Activated naive CD8-positive, alpha-beta T cell treated with anti-CD3 and anti-CD28 coated beads for 36 hours (primary cell): Measurements from ENCODE around the gene CDYL. TPM values are rescaled to one million over a fixed set of nuclear protein-coding genes. Genes with fewer than 3 reads are reported as not detected.

ENCODE experiments used
- DNase-seq: peaks from one replicate; pipeline ENCODE4 v3.0.0; 2021
- H3K27ac Mint-ChIP-seq: one replicate; pipeline ENCODE4 v1.8.0; 2022; ENCODE audit warnings: mild to moderate bottlenecking, moderate library complexity, mixed read lengths
- H3K27me3 Mint-ChIP-seq: one replicate; pipeline ENCODE4 v1.8.0; 2022; ENCODE audit warnings: mild to moderate bottlenecking, mixed read lengths
- H3K36me3 Mint-ChIP-seq: one replicate; pipeline ENCODE4 v1.8.0; 2021; ENCODE audit warnings: mild to moderate bottlenecking, mixed read lengths
- H3K4me1 Mint-ChIP-seq: one replicate; pipeline ENCODE4 v1.8.0; 2021; ENCODE audit warnings: mixed read lengths
- H3K4me3 Mint-ChIP-seq: one replicate; pipeline ENCODE4 v1.8.0; 2022; ENCODE audit warnings: mild to moderate bottlenecking, moderate library complexity, mixed read lengths
- H3K9me3 Mint-ChIP-seq: one replicate; pipeline ENCODE4 v1.8.0; 2022; ENCODE audit warnings: mixed read lengths
- total RNA-seq, 2 experiments: library from RNA; stranded (reverse); gene quantifications; one replicate each; pipeline ENCODE4 v1.2.3, GENCODE V29; 2021

The CDYL gene
- total RNA-seq, 2 experiments from 2014 or later: 38.8 to 40.5 TPM

GRCh38 chr6:4806337-4806725 lies 30.1 kb downstream of the CDYL start:
- Mint-ChIP-seq H3K9me3 (peaks cover 13% of the 10 kb centered on the region), H3K27ac (no peak overlapping the region), H3K4me1 (peaks cover 75% of the 10 kb centered on the region)

GRCh38 chr6:4806791-4807190 lies 30.6 kb downstream of the CDYL start:
- no peaks in the 10 kb centered on the region for H3K27me3 Mint-ChIP-seq
- no peak for DNase-seq
- H3K27ac Mint-ChIP-seq: no peak overlapping the region
- H3K4me1 Mint-ChIP-seq: peaks cover 73% of the 10 kb centered on the region
- peaks cover 13% of the 10 kb centered on the region for H3K9me3 Mint-ChIP-seq
- no peak overlapping the region for H3K4me3 Mint-ChIP-seq
- peaks cover 18% of the 10 kb centered on the region for H3K36me3 Mint-ChIP-seq

More at GRCh38 chr6:4806337-4806725, 30.1 kb downstream of the CDYL start:
- no peak for DNase-seq
- Mint-ChIP-seq H3K4me3 (no peak overlapping the region), H3K36me3 (peaks cover 20% of the 10 kb centered on the region), H3K27me3 (no peaks in the 10 kb centered on the region)

GRCh38 chr6:4808396-4808795 lies 32.2 kb downstream of the CDYL start:
- H3K4me1 Mint-ChIP-seq: peaks cover 72% of the 10 kb centered on the region
- H3K27me3 Mint-ChIP-seq: no peaks in the 10 kb centered on the region
- DNase-seq: no peak
- H3K36me3 Mint-ChIP-seq: peaks cover 24% of the 10 kb centered on the region
- H3K4me3 Mint-ChIP-seq: no peak overlapping the region
- H3K9me3 Mint-ChIP-seq: peaks cover 14% of the 10 kb centered on the region
- H3K27ac Mint-ChIP-seq: no peak overlapping the region

GRCh38 chr6:4809999-4810918 lies 34.1 kb downstream of the CDYL start:
- no peak overlapping the region for H3K4me3 Mint-ChIP-seq
- peaks cover 69% of the 10 kb centered on the region for H3K4me1 Mint-ChIP-seq
- peaks cover 25% of the 10 kb centered on the region for H3K36me3 Mint-ChIP-seq
- no peak for DNase-seq
- no peaks in the 10 kb centered on the region for H3K27me3 Mint-ChIP-seq
- H3K9me3 Mint-ChIP-seq: peaks cover 14% of the 10 kb centered on the region
- peak overlapping the region; percentile 5 for H3K27ac Mint-ChIP-seq

- DNase-seq: no peak
- Mint-ChIP-seq H3K4me1 (peaks cover 60% of the 10 kb centered on the region), H3K36me3 (peaks cover 25% of the 10 kb centered on the region), H3K27me3 (no peaks in the 10 kb centered on the region), H3K4me3 (no peak overlapping the region), H3K9me3 (peaks cover 14% of the 10 kb centered on the region), H3K27ac (no peak overlapping the region)
Measured at GRCh38 chr6:4812068-4812467, 35.9 kb downstream of the CDYL start.

GRCh38 chr6:4813055-4813454 lies 36.9 kb downstream of the CDYL start:
- Mint-ChIP-seq H3K4me3 (no peak overlapping the region), H3K9me3 (peaks cover 14% of the 10 kb centered on the region), H3K4me1 (peaks cover 60% of the 10 kb centered on the region), H3K27ac (no peak overlapping the region), H3K36me3 (peaks cover 25% of the 10 kb centered on the region), H3K27me3 (no peaks in the 10 kb centered on the region)
- no peak for DNase-seq

GRCh38 chr6:4814212-4814611 lies 38.0 kb downstream of the CDYL start:
- Mint-ChIP-seq H3K36me3 (peaks cover 23% of the 10 kb centered on the region), H3K4me3 (no peak overlapping the region), H3K4me1 (peaks cover 64% of the 10 kb centered on the region), H3K27ac (no peak overlapping the region), H3K27me3 (no peaks in the 10 kb centered on the region), H3K9me3 (peaks cover 8% of the 10 kb centered on the region)
- no peak for DNase-seq

GRCh38 chr6:4814987-4815386 lies 38.8 kb downstream of the CDYL start:
- Mint-ChIP-seq H3K27ac (no peak overlapping the region), H3K4me1 (peaks cover 69% of the 10 kb centered on the region), H3K9me3 (peaks cover 4% of the 10 kb centered on the region), H3K4me3 (no peak overlapping the region), H3K27me3 (no peaks in the 10 kb centered on the region), H3K36me3 (peaks cover 26% of the 10 kb centered on the region)
- DNase-seq: no peak

GRCh38 chr6:4815584-4815983 lies 39.4 kb downstream of the CDYL start:
- H3K4me1 Mint-ChIP-seq: peaks cover 68% of the 10 kb centered on the region
- DNase-seq: no peak
- no peak overlapping the region for H3K27ac Mint-ChIP-seq
- peaks cover 27% of the 10 kb centered on the region for H3K36me3 Mint-ChIP-seq
- peaks cover 1% of the 10 kb centered on the region for H3K9me3 Mint-ChIP-seq
- H3K27me3 Mint-ChIP-seq: no peaks in the 10 kb centered on the region
- H3K4me3 Mint-ChIP-seq: no peak overlapping the region

- Mint-ChIP-seq H3K27ac (no peak overlapping the region), H3K9me3 (peaks cover 4% of the 10 kb centered on the region), H3K4me1 (peaks cover 64% of the 10 kb centered on the region), H3K36me3 (peaks cover 30% of the 10 kb centered on the region), H3K27me3 (no peaks in the 10 kb centered on the region), H3K4me3 (no peak overlapping the region)
- no peak for DNase-seq
Measured at GRCh38 chr6:4816904-4817303, 40.7 kb downstream of the CDYL start.

- Mint-ChIP-seq H3K27me3 (no peaks in the 10 kb centered on the region), H3K27ac (no peak overlapping the region), H3K36me3 (peaks cover 30% of the 10 kb centered on the region), H3K9me3 (peaks cover 4% of the 10 kb centered on the region), H3K4me3 (no peak overlapping the region), H3K4me1 (peaks cover 59% of the 10 kb centered on the region)
- no peak for DNase-seq
Measured at GRCh38 chr6:4817551-4817950, 41.3 kb downstream of the CDYL start.

- Mint-ChIP-seq H3K4me3 (no peak overlapping the region), H3K27ac (no peak overlapping the region), H3K9me3 (peaks cover 8% of the 10 kb centered on the region), H3K27me3 (no peaks in the 10 kb centered on the region), H3K36me3 (peaks cover 24% of the 10 kb centered on the region), H3K4me1 (peaks cover 55% of the 10 kb centered on the region)
- DNase-seq: no peak
Measured at GRCh38 chr6:4818272-4818938, 42.2 kb downstream of the CDYL start.

GRCh38 chr6:4819706-4820283 lies 43.6 kb downstream of the CDYL start:
- H3K9me3 Mint-ChIP-seq: peaks cover 12% of the 10 kb centered on the region
- H3K27me3 Mint-ChIP-seq: no peaks in the 10 kb centered on the region
- peaks cover 45% of the 10 kb centered on the region for H3K4me1 Mint-ChIP-seq
- DNase-seq: no peak
- no peak overlapping the region for H3K4me3 Mint-ChIP-seq
- H3K27ac Mint-ChIP-seq: peak overlapping the region; percentile 73
- H3K36me3 Mint-ChIP-seq: peaks cover 27% of the 10 kb centered on the region

GRCh38 chr6:4820704-4821276 lies 44.6 kb downstream of the CDYL start:
- Mint-ChIP-seq H3K27ac (no peak overlapping the region), H3K36me3 (peaks cover 32% of the 10 kb centered on the region), H3K27me3 (no peaks in the 10 kb centered on the region), H3K4me1 (peaks cover 40% of the 10 kb centered on the region), H3K4me3 (no peak overlapping the region), H3K9me3 (peaks cover 16% of the 10 kb centered on the region)
- no peak for DNase-seq

- H3K9me3 Mint-ChIP-seq: peaks cover 32% of the 10 kb centered on the region
- H3K4me3 Mint-ChIP-seq: no peak overlapping the region
- peaks cover 48% of the 10 kb centered on the region for H3K36me3 Mint-ChIP-seq
- no peak overlapping the region for H3K27ac Mint-ChIP-seq
- H3K4me1 Mint-ChIP-seq: peaks cover 36% of the 10 kb centered on the region
- H3K27me3 Mint-ChIP-seq: no peaks in the 10 kb centered on the region
- DNase-seq: no peak
Measured at GRCh38 chr6:4822476-4822875, 46.3 kb downstream of the CDYL start.
